Dermis microvascular lymphatic vessel endothelial cell (primary cell): Measurements from ENCODE around the gene CACNA2D3. TPM values are rescaled to one million over a fixed set of nuclear protein-coding genes. Genes with fewer than 3 reads are reported as not detected.

ENCODE experiments used
- DNase-seq, 2 donors: peaks; one replicate each; pipeline versions ENCODE4 v3.0.0 to v3.0.0-alpha.2; 2010; ENCODE audit warnings: low read depth in 2 of 2
- total RNA-seq: library from RNA; depleted of rRNA; stranded (reverse); fragments of >200 nt; gene quantifications from 2 replicates; pipeline ENCODE4 v1.2.1, GENCODE V29; 2014

The CACNA2D3 gene
- total RNA-seq, 1 donor from 2014 or later = not detected

DNA sequence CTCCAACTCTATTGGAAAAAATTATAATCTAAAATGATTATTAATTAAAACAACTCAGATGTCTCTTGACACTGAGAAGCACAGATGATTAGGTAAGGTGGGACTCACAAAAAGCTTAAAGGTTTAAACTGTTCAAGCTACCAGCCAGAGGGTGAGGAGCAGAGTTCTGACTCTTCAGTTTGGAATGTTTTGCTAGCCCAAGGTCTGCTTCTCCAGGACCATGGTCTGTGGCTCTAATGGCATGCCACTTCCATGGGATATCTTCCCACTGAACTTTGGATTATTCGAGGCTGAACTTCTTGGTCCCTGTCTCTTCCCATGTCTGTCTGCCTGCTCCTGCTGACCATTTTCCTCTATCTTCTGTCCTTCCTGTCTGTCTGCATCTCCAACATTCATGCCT is 49.2 kb downstream of the CACNA2D3 start:
- no peak for DNase-seq

DNA sequence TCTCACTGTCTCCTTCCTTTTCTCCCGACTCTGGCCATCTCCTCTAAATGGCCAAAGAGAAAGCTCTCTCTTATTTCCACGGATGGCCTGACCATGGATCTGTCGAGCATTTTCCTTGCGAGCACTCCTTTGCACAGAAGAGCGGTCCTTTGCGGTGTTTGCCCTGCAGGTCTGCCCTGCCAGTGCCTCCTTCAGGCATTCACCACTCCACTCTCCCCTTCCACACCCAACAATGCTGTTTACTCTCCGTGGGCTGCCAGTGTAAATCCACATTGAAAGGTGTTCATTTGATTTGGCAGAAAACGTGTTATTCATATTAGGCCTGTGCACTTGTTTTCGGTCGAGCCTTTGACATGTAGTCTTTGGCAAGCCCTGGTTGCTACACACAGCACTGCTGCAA is 49.6 kb downstream of the CACNA2D3 start:
- no peak for DNase-seq

- DNase-seq = no peak
Observed at GRCh38 chr3:54173371-54173770, 51.0 kb downstream of the CACNA2D3 start.

GRCh38 chr3:54176106-54176505 is 53.8 kb downstream of the CACNA2D3 start:
- DNase-seq = no peak

- DNase-seq = no peak
Observed at GRCh38 chr3:54177816-54178215, 55.5 kb downstream of the CACNA2D3 start.

GRCh38 chr3:54178376-54178775 is 56.0 kb downstream of the CACNA2D3 start:
- no peak for DNase-seq

GRCh38 chr3:54180921-54181320 is 58.6 kb downstream of the CACNA2D3 start:
- no peak for DNase-seq

GRCh38 chr3:54182242-54182641 is 59.9 kb downstream of the CACNA2D3 start:
- no peak for DNase-seq

DNA sequence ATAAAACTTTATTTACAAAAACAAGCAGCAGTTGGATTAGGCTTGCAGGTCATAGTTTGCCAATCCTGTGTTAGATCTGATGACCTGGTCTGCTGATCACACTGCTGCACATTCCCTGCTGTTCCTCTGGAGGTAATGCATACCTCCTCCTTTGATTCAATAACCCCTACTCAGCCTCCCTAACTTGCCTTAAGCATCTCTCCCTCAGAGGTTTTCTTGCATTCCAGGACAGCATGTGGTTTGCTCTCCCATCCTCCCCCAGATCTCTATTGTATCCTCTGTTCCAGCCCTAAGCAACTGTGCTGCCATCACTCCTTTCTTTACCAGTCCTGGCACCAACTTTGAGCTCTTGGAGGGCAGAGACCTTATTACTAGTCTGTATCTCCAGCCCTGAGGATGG is 63.4 kb downstream of the CACNA2D3 start:
- DNase-seq = no peak

DNA sequence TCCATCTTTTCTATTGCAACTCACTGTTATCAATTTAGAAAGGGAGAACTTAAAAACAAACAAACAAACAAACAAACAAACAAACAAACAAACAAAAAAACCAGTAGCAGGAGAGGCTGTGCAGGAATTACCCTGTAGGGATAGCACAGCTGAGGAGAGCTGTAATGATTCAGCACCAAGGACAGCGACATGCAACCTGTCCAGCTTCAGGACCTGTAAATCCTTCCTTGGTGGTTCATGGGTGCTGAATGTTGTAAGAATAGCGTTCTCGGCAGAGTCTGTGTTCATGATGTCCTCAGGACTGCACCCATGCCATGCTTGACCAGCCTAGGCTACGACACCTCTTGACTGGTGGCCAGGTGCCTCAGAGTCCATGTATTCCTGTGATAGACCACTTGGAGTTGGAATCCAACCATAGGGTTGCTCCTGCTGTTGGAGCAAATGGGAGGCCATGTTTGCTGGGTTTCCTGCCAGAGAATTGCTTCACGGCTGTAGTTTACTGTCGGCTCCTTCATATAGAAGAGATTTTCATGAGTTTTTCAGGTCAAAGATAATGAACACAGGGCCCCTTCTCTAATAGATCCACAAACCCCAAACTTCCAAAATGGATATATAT is 65.9 kb downstream of the CACNA2D3 start:
- peak; percentile 15 to 51 for DNase-seq

DNA sequence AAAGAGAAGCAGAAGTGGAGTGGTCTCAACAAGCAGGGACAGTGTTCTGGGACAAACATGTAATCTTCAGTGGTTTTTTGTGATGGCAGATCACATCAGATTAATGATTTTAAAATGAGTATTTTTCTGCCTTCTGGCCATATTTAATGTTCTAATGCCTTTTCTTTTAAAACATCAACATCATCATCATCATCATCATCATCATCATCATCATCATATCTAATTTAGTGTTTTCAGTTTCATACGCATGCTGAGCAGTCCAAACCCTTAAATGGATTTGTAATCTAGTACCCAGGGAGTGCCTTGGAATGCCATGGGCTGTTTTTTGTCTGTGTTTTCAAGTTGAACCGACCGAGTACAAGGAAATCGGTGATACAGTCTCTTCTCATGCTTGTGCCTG is 68.9 kb downstream of the CACNA2D3 start:
- no peak for DNase-seq

GRCh38 chr3:54192026-54192425 is 69.7 kb downstream of the CACNA2D3 start:
- no peak for DNase-seq

DNA sequence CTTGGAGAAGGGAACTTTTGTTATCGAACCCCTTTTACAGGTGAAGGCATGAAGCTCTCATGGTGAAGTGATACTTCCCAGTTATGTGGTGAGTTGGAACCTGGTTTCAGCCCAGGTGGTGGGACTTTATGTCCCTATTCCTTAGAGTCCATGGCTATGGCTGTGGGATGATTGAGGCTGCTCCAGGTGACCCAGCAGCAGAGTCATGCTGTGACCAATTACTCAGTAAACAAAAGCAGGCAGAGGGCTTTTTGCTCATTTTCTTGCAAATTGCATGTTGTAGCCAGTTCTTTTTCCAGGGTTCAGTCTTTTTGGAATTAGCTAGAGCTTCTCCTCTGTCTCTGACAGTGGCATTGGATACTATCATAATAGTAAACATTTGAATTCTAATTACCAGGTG is 70.7 kb downstream of the CACNA2D3 start:
- DNase-seq = no peak

DNA sequence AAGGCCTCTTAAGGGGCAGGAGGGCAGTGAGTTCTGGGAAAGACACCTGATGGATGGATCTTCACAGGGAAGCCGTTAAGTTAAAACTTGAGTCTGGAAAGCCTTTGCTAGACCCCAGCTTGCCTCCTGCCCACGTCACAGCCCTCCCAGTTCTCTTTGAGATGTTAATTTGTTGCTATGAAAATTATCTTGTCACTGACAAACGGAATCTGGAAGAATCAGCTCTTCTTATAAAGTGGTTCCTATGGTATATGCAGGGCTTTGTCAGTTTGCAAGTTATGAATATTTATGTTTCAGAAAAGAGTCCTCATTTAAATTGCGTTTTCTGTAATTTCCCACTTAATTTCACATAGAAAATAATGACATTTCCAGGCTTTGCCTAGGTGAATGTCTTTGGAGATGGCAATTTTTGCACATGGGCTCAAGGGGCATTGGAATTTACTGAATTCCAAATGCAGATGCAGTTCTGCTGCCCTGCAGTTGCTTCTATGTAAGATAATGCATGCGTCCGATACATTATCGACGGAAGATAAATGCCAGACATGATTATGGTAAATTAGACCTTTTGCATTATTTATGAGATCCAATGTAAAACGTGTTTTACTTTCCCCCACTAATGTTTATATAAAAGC is 74.1 kb downstream of the CACNA2D3 start:
- DNase-seq = no peak

- no peak for DNase-seq
Observed at GRCh38 chr3:54197509-54197908, 75.2 kb downstream of the CACNA2D3 start.

- no peak for DNase-seq
Observed at GRCh38 chr3:54198556-54198955, 76.2 kb downstream of the CACNA2D3 start.

DNA sequence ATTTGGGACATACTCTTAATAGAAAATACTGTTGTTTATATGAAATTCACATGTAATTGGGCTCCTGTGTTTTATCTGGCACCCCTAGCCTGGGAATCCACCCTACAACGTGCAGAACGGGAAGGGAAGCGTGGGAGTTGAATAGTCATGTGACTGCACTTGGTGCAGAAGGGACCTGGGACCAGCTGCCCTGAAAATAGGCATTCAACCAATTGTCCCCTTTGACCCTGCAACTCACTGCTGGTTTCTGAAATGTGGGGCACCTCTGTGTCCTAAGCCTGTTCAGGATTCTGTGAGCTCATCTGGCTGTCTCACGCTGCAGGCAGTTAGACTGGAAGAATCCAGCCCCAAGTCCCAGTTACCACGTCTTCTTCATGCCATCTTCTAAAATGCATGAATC is 79.7 kb downstream of the CACNA2D3 start:
- DNase-seq = no peak

DNA sequence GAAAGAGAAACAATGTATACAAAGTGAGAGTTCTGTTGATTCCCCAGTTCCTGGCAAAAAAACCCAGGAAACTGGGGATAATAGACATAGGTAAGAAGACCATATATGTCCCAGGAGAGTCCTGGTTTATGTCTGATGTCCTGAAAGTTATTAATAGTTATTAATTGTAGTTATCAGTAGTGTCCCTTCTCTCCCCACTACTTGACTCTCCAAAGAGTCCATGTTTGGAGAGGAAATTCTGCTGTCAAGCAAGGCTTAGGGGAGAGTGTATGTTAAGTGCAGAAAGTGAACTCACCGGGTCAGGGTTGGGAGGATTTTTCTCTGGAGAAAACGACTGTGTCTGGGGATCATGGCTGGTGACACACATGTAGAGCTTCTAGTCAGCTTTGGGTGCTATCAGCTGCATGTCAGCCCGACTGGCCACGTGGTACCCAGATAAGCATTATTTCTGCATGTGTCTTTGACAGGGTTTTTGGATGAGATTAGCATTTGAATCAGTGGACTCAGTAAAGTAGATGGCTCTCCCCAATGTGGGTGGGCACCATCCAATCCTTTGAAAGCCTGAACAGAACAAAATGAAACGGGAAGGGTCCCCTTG is 80.4 kb downstream of the CACNA2D3 start:
- no peak for DNase-seq

DNA sequence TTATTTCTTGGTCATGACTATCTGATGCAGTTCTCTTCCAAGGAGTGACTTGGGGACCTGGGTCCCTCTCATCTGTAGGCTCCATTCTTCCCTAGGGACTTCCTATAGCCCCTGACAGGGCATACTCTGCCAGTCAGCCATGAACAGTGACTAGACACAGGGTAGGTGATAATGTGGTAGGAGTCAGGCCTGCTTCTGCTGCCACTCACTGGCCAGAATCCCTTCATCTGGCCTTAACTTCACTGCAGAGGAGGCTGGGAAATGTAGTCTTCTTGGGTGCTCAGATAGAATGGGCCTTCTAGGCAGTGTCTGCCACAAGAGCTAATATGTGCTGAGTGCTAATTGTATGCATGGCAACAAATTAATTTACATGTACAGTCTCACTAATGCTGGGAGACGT is 84.5 kb downstream of the CACNA2D3 start:
- no peak for DNase-seq

DNA sequence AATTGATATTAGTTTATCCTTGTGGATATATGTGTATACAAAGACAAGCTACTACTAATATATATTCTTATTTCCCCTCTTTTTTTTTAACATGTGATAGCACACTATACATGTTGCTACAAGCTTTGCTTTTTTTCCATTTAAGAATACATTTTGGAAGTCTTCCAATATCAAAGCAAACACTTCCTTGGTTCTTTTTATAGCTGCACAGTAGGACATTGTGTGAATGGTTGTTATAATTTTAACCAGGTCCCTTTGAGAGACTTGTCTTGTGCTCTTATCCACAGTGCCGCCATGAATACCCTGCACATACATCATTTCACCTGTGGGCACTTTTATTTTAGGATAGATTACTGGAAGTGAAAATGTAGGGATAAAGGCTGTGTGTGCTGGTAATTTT is 88.7 kb downstream of the CACNA2D3 start:
- no peak for DNase-seq

DNA sequence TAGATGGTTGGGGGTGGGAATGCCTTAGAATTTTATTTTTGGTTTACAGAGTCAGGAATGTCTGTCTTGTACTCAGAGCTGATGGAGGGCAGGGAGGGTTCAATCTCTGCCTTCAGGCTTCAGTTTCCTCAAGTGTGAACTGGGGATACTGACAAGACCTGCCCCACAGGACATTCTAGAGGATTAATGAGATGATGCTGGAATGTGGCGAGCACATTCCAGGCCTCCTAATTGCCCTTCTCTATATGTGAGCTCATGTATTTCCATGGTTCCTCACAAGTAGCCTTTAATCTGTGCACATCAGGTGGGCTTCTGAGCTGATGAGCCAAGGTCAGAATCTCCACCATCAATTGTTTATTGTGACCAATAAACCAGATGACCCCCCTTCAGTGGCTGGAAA is 90.4 kb downstream of the CACNA2D3 start:
- no peak for DNase-seq

GRCh38 chr3:54213907-54214306 is 91.6 kb downstream of the CACNA2D3 start:
- DNase-seq = no peak

DNA sequence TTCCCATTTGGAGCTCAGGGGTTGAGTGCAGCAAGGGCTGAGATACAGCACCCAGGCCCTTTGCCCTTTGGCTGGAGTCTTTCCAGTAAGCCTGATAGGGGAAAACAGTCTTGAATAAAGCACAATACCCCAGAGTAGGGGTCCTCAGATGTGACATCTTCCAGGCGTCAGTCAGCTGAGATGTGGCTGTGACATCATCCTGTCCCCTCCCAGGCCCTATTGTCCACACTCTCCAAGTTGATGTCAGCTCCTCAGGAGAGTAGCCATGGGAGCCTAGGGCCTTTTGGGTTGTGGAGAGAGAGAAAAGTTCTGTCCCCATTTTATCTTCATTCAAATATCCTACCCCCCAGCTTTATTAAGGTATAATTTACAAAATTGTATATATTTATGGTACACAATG is 92.5 kb downstream of the CACNA2D3 start:
- no peak for DNase-seq
